DMS53 (cell line): ENCODE results near the gene TNNT3.

ENCODE experiments used
- DNase-seq: peaks from one replicate; lab custom pipeline; 2025; lab: John Stamatoyannopoulos, UW

TNNT3 gene

GRCh38 chr11:1958367-1958766 is 38.9 kb downstream of the TNNT3 start:
- DNase-seq = no peak

DNA sequence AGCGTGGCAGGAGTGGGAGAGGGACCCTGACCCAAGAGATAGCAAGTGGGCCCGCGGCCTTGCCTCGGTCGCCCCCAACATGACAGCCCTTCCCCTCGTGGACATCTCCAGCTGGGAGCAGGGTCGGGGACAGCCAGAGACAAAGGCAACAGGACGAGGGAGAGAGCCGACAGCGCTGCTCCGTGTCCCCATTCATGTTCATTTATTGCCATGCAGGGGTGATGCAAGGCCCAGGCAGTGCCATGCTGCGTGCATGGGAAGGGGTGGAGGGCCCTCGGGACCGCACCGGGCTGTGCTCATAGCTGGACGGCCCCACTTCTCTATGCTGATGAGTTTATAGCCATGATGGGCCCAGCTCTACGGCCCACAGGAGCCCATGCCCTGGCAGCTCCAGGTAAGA is 40.3 kb downstream of the TNNT3 start:
- DNase-seq = no peak

- DNase-seq = no peak
Measured at GRCh38 chr11:1963864-1964263, 44.4 kb downstream of the TNNT3 start.

DNA sequence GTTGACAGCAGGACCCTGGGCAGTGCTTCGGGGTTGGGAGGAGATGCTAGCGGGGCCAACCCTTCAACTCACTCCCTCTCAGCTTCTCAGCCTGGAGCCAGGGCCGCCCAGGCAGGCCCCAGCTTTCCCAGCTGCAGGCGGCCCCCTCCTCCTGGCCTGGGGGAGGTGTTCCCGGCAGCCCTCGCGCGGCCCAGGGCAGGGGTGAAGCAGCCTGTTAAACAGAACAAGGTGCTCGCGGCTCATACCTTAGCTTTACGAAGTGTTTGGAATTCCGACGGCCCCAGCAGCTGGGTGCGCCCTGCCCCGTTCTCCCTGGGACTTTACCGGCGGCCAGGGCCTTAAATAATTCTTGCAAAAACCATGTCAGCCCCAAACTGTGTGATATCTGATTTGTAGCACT is 44.8 kb downstream of the TNNT3 start:
- no peak for DNase-seq

GRCh38 chr11:1964955-1965354 is 45.5 kb downstream of the TNNT3 start:
- no peak for DNase-seq

- DNase-seq = no peak
Measured at GRCh38 chr11:1966531-1966930, 47.0 kb downstream of the TNNT3 start.

DNA sequence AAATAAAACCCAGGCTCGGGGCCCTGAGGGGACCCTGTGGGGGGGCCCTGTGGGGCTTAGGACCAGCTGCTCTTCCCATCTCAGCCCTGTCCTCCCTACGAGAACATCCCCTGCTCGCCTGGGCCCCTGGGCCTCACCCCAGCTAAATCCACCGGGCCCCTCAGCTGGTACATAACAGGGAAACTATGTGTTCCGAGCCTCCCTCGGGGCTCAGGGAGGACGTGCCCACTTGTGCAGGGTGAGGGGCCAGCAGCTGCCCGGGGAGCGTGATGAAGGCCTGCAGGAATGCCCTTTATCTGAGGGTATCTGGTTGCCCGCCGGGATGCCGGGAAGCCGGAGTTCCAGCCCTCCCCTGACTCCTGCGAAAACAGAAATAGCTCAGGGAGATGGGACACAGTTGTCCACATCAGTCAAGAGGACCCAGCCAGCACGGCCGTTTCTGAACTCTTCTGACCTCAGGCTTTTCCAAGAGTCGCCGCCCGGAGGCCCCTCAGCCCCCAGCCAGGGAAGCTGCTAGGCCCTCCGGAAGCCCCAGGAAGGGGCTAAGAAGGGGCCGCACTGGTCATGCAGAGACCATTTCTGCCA is 48.2 kb downstream of the TNNT3 start:
- DNase-seq = no peak

DNA sequence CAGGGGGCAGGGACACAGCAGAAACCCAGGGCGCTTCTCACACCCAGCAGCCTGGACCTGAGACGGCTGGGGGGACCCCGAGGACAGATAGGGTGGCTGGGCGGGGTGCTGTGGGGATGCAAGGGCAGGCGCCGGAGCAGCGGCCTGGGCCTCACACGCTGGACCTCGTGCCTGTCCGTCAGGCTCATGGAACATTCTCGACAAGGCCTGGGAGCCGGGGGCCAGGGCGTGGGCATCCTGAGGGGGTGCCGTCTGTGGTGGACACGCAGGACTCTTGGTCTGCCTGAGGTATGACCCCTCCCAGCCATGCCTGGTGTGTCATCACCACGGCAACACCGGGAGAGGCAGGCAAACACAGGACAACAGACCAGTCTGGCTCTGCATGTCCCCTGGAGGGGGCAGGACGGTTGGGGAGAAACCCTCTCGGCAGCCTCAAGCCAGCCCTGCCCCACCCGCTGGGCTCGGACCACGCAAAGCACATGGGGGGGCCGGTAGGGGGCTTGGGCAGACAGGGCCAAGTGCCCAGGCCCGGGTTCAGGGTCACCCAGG is 49.0 kb downstream of the TNNT3 start:
- no peak for DNase-seq

- DNase-seq = no peak
Measured at GRCh38 chr11:1969035-1969434, 49.5 kb downstream of the TNNT3 start.

DNA sequence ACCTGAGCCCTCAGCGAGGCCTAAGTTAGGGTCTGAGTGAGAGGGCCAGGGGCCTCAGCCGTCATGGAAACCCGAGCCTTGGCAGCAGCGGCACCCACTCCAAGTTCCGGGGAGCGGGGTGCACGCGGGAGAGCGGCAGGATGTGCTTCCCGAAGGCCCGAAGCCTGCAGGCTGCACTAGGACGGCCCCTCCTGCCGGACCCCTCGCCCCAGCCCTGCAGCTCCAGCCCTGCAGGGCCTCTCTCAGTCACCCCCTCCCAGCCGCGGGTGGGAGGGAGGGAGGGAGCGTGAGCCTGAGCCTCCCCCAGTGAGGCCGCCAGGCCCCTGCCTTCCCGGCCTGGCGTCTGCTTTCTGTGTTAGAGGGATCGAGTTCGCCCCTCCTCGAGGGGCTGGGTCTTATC is 50.3 kb downstream of the TNNT3 start:
- no peak for DNase-seq

- DNase-seq = no peak
Measured at GRCh38 chr11:1970956-1971355, 51.5 kb downstream of the TNNT3 start.

- DNase-seq = no peak
Measured at GRCh38 chr11:1975185-1975584, 55.7 kb downstream of the TNNT3 start.

- DNase-seq = no peak
Measured at GRCh38 chr11:1978720-1979473, 59.4 kb downstream of the TNNT3 start.

DNA sequence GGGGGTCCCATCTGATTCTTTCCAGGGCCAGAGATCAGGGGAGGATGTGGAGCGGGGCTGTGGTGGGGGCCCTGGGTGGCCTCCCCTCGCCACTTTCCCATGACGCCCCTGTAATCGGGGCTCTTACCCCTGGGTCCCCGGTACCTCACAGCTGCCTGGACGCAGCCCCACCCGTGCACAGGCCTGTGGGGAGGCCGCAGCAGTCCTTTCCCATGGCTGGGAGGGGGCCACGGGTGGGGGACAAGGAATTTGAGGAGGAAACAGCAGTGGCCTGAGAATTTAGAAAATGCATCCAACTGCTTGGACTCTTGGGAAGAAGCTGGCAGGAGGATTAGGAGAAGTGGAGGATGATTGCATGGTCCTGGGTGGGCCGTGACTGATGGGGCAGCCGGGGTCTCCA is 60.1 kb downstream of the TNNT3 start:
- DNase-seq = no peak

- DNase-seq = no peak
Measured at GRCh38 chr11:1982873-1983600, 63.5 kb downstream of the TNNT3 start.

- DNase-seq = no peak
Measured at GRCh38 chr11:1983601-1983961, 64.1 kb downstream of the TNNT3 start.

DNA sequence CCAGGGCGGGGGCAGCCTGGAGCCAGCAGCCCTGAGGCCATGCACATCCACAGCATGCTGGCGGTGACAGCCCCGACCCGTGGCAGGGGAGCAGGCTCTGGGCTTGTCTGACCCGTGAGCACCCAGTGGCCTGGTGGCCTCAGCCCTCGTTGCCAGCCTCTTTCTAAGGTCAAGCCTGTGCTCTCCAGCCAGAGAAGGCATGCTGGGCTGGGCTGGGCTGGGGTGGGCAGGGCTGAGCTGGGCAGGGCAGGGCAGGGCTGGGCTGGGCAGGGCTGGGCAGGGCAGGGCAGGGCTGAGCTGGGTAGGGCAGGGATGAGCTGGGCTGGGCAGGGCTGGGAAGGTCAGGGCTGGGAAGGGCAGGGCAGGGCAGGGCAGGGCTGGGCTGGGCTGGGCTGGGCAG is 67.5 kb downstream of the TNNT3 start:
- no peak for DNase-seq

- DNase-seq = no peak
Measured at GRCh38 chr11:1988174-1988573, 68.7 kb downstream of the TNNT3 start.
